Fibroblast of skin of left quadriceps (primary cell): ENCODE measurements around the gene KRTAP1-5.
"Not testable (repeated sequence)": the region's sequence is repeated elsewhere in the genome, so short reads cannot be mapped to it uniquely, and the experiment has no call there.

Experiments used
- DNase-seq, 2 experiments: peaks; one replicate each; pipeline ENCODE4 v3.0.0-alpha.2; 2013; ENCODE audit warnings: low read depth in 2 of 2

Gene KRTAP1-5

DNA sequence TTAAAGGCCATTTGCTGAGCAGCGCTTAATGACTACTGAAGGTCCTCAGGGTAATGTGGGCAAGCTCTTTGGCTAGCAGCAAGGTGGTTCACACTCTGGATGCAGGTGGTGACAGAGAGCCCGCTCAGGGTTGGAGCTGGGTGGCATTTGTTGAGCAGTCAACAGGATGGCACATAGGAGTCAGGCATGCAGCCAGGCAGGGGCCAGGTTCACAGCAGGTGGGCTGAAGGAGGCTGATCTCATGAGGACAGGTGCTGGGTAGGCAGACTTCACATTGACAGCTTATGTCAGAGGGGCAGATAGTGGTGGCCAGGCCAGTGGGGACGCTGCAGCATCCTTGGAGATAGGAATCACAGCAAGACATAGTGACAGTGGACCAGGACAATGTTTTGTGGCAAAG, 22.6 kb downstream of the KRTAP1-5 start:
- DNase-seq: no peak

DNA sequence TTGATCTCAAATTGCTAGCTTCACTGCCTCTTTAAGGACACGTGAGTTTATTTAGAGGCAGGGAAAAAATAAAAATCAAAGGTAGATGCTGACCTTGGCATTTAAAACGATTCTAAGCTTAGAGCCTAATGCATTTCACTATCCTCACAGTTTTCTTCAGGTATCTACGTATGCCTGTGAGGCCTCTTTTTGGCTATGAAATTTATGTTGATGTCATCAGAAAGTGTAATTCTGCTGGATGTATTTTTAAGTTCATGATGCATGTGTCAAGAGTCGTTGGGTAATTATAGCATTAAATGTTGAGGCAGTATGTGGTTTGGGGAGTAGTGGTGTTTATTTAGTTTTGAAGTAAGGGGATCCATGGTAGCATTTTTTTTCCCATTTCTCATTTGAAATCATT, 23.1 kb downstream of the KRTAP1-5 start:
- DNase-seq: no peak

DNA sequence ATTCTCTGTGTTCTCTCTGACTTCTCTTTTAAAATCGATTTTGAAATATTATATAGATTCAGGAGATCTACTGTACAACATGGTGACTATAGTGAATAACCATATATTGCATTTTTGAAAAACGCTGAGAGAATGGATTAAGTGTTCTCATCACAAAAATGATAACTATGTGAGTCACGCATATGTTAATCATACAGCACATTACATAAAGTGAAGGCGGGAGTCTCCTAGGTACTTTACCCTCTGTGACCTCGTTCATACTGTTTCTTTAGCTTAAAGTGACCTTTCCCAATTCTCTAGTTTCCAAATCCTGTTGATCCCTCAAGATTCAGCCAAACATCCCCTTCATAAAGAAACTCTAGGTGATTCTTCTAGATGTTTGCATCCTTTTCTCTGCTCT, 24.2 kb downstream of the KRTAP1-5 start:
- DNase-seq: no peak

DNA sequence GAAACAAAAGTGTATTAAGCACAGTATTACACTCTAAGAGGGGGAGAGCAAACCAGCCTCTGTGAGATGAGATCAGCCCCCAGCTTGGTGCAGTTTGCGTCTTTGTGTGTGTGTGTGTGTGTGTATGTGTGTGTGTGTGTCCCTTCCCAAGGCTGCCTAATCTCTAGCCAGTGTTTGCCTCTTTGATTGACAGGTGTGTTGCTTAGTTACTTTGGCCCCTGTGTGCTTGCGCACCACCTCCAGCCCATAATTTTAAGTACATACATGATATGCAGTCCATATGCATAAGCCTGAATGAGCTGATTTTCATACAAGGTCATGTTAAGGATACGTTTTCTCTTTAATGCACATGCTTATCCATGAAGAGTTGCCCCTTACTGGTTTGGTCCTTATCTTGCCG, 25.2 kb downstream of the KRTAP1-5 start:
- DNase-seq: no peak

DNA sequence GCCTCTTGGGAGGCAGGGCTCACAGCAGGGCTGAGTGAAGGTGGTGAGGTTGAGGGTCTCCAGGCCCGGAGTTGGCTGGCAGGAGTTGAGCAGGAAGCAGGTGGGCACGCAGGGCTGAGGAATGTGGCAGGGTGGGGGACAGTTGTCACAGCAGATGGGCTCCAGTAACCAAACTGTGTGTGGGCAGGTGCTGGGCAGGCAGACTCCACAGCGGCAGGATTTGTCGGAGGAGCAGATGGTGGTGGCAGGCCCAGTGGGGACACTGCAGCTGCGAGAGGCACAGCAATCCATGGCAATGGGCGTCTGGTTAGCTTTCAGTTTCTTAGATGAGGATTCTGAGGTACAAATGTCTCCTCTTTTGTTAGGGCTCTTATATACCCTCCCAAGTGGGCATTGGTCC, 27.4 kb downstream of the KRTAP1-5 start, which contains the start of gene KRTAP3-2:
KRTAP3-2 (minus strand) TSS at position 344 of the 400 bp plus-strand sequence; CDS start at position 291, 53 bp downstream.
- DNase-seq: not testable (repeated sequence)

DNA sequence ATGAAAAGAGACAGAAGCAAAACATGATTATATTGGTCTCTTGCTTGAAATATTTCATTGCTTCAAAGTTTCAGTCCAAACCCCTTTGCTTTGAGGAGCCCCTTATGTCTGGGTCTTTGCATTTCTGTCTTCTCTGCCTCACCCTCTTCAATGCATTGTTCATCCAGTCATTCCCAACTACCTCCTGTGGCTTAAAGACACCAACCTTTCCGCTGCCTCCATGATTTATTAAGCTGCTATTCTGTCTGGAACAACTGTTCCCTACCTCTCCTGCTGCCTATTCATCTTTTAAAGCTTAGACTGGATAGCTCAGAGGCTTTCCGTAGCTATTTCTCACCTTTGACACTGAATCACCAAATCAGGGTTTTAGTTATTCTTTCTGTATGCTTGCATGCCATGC, 29.6 kb downstream of the KRTAP1-5 start:
- no peak for DNase-seq

DNA sequence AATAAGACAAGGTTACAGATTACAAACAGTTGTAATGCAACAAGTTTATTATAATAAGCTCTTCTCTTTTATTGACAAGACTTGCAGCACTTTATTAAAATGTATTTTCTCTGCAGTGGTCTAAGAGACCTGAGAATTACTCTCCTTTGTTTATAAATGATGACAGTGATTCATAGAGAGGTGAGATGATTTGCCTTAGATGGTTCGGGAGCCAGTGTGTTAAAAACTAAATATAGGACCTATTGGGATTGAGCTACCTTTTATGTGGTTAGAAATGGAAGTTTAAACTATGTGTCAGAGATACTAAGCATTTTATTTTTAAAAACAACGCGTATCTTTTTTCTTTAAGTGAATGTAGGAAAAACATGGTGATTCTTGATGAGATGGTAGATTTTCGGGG, 30.2 kb downstream of the KRTAP1-5 start:
- DNase-seq: no peak

DNA sequence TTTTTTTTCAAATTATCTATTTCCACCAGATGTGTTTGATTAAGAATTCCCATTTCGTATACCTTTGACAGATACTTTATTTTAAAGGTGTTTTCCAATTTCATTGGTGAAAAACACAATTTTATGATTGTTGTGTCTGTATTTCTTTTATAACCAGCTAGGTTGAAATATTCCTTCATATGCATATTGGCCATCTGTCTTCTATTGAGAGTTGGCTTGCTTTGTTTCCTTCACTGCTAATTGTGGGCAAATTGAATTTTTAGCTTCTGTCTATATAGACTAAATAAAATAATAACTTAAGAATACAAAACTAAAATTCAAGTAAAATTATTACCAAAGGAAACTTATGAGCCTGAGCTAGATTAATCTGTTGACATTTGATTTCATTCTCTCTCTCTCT, 31.9 kb downstream of the KRTAP1-5 start:
- no peak for DNase-seq

DNA sequence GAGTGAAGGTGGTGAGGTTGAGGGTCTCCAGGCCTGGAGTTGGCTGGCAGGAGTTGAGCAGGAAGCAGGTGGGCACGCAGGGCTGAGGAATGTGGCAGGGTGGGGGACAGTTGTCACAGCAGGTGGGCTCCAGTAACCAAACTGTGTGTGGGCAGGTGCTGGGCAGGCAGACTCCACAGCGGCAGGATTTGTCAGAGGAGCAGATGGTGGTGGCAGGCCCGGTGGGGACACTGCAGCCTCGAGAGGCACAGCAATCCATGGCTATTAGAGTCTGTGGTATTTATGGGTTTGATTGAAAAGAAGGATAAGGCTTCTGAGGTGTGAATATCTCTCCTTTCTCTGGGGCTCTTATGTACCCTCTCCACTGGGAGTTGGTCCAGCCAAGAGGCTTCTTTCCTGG, 33.2 kb downstream of the KRTAP1-5 start, which contains the start of gene KRTAP3-3:
KRTAP3-3 (minus strand) TSS at position 326 of the 400 bp plus-strand sequence; CDS start at position 259, 67 bp downstream.
- DNase-seq: no peak

DNA sequence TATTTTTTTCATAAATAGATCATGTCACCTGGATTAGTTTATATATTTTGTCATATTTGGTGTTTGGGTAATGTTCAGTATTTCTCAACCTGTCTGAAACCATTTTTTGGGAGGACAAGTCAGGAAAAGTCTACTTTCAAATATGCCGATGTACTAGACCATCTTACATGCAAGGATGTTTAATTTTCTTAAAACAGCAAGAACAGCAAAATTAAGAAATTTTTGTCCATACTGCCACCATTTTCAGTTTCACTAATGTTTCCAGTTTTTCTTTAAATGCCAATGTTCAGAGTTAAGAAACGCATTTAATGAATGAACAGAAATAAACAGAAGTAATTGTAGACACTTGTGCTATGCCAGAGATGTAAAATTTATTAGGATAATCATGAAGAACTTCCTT, 33.9 kb downstream of the KRTAP1-5 start:
- no peak for DNase-seq

DNA sequence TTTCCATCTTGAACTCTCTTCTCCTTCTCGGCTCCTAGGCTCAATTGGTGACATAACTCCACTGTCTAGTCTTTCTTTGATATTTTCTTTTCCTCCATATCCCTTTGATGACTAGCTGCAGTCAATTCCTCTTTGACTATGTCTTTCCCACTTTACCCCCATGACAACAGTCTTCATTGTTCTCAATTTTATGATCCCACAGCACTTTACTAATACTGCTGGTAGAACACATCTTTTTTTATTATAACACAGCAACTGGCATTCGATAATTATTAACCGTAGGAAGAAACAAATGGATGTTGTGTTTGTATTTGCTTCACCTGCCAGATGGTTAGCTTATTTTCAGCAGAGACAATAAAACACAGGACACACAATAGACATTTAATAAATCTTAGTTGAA, 34.3 kb downstream of the KRTAP1-5 start:
- no peak for DNase-seq

DNA sequence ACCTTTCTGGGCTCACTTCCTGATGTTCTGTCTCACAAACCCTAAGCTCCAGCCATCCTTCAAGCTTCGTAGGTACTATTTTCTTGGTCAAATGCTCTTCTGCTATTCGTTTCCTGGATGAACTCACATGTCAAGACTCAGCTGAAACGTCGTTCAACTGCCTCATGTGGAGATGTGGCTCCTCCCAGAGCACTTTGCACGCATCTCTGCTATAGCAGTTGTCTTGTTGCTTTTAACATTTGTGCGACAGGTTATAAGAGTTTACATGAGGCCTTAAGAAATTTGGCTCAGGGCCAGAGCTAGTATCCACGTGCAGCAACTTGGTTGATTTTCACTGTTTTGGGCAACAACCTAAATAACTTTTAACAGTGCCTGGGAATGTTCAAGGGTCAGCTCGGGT, 40.1 kb downstream of the KRTAP1-5 start:
- DNase-seq: no peak

DNA sequence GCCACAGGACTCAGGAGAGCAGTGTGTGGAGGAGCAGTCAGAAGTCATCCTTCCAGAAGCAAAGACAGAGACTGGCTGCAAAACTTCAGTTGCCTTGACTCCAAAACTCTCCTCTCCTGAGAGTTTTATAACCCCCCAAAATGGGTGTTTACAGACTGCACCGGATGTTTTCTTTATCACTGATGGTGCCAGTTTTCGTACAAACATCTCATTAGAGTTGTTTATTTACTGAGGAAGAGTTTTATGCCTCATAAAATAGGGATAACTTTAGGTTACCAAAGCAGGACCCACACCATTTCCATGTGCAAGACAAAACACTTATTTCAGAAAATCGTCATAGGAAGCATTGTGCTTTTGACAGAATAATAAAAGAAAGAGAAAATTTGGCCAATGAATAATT, 42.8 kb downstream of the KRTAP1-5 start, which contains the start of gene KRT40:
KRT40 (minus strand) TSS at position 101 of the 400 bp plus-strand sequence; CDS start at position 48, 53 bp downstream.
- DNase-seq: no peak

DNA sequence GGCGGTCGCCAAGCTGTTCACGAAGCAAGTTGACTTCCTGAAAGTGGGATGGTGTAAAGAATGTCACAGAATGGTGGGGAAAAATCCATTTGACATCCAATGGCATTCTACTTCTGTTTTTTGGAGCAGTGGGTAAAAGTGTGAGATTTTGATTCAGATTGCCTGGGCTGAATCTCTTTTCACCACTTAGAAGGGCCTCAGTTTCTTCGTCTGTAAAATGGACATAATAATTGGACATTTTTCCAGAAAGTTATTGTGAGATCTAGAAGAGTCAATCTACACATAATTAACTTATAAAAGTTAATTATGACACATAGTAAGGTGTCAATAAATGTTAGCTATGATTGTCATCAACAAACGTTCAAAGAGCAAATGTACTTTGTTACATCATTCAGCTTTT, 45.9 kb downstream of the KRTAP1-5 start:
- DNase-seq: no peak

DNA sequence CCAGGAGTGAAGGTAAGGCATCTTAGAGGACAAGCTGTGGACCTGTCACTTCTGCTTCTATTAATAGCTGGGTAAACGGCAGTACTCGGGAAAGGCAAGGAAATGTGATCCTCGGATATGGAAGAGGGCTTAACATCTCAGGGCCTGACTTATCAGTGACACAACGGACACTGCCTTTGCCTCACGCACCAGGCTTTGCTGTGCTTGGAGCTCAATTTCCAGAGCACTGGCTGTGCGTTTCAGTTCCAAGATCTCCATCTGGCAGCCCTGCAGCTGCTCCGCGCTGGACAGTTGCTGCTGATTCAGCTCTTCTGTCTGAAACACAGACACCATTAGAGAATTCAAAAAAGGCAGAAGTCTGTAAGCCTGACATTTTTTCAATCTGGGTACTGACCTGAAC, 46.4 kb downstream of the KRTAP1-5 start:
- peak; percentile 14 to 17 for DNase-seq

DNA sequence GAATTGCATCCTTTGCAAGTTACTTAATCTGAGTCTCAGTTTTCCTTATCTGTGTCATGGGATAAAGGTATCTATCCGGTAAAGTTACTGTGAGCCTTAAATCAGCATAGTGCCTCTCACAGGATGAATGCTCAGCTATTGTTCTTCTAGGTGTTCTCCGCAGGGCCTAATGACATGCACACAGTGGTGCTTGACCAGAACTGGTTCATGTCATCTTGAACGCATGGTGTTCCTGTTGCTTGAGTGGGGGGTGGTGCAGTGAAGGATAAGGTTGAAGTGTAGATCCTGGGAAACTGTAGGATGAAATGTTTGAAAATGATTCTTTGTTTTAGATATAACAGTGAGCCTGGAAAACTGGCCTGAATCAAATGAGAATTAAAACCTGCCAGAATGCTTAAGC, 46.9 kb downstream of the KRTAP1-5 start:
- DNase-seq: no peak

DNA sequence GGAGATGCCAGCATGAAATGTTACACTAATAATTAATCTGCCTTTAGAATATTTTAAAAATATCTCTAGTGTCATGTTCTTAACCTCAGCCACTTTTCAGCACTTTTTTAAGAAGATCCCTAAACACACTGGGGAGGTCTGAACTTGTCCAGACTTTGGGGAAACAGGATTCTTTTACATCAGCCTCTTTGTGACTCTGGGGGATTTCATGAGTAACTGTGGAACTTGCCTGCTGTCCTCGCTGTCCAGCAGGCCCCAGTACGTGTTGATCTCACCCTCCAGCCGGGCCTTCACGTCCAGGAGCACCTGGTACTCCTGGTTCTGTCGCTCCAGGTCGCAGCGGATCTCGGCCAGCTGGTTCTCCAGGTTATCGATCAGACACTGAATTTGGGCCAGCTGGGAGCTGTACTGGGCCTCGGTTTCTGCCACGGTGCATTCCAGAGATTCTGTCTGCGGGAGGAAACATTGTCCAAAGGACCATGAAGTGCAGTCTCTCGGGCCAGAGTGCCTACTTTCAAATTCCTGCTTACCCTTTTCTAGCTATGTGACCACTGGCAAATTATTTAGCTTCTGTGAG, 48.3 kb downstream of the KRTAP1-5 start:
- no peak for DNase-seq
